Femur (tissue), 1 donor: Measurements from ENCODE around the gene UCN2.

Experiments
- DNase-seq: peaks from one replicate; pipeline ENCODE4 v3.0.0-alpha.2; 2017

The UCN2 gene

GRCh38 chr3:48588230-48588629 lies 24.6 kb upstream of the UCN2 start:
- no peak for DNase-seq

GRCh38 chr3:48587686-48588085 lies 24.1 kb upstream of the UCN2 start:
- DNase-seq = no peak

GRCh38 chr3:48585411-48585810 lies 21.8 kb upstream of the UCN2 start:
- no peak for DNase-seq

DNA sequence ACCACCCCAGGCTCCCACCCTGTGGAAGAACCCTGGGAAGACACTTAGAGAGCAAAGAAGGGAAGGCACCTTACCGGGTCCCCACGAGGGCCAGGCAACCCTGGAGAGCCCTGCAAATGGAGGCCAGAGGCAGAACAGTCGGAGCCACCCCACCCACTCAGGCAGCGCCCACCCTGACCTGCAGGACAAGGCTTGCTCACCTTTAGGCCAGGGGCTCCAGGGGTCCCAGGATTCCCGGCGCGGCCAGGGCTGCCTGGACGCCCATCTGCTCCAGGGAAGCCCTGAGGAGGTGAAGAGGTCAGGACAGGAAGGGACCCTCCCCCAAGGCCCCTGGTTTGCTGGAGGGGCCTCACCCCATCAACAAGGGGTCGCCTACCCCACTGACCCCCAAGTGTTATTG lies 21.3 kb upstream of the UCN2 start:
- DNase-seq = no peak

DNA sequence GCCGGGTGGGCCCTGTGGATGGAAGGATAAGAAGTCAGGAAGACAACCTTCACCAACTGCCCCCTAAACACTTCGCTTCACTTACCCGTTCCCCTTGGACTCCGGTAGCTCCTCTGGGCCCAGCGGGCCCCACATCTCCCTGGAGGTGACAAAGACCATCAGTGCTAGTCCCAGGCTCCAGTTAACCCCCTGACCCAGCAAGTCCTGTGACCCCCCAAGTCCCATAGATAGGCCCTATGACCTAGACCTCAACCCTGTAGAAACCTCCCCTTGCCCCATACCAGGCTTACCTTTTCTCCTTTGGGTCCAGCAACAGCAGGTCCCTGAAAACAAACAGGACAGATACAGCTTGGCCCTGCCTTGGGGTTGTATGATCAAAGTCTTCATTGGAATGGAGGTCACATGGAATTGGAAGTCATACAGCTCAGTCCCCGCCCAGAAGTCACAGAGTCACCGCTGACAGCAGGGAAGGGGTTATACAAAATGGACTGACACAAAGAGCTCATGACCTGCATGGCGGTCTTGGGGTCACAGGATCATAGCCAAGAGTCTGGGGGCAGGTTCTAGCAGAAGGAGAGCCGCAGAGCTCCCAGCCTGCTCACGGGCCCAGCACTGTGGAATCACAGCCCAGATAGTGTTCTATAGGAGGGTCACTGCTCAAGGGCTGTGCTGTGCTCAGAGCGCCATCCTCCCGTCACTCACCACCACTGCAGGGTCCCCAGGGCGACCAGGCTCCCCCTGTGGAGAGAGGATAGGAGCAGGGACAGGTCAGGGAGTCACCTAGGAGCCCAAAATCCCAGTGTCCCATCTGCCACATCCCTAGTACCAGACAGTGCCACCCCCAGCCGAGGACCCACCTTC lies 18.3 kb upstream of the UCN2 start:
- no peak for DNase-seq

DNA sequence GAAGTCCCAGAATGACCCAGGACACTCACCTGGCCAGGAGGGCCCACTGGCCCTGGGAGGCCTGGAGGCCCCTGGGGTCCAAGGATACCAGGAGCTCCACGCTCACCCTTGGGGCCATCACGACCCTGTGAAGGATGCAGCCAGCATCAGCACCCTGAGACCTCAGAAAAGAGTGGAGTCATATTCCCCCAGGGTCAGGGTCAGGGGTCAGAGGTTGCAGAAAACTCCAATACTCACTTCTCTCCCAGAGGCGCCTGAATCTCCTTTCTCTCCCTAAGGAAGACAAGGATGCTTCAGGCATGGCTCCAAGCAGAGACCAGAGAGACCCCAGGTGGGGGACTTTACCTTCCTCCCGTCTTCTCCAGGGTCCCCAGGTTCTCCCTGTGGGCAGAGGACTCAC lies 13.1 kb upstream of the UCN2 start:
- DNase-seq = no peak

GRCh38 chr3:48575366-48575765 lies 11.8 kb upstream of the UCN2 start:
- DNase-seq = no peak

GRCh38 chr3:48573973-48574585 lies 10.5 kb upstream of the UCN2 start:
- no peak for DNase-seq

GRCh38 chr3:48572517-48572916 lies 8.9 kb upstream of the UCN2 start:
- DNase-seq = no peak

DNA sequence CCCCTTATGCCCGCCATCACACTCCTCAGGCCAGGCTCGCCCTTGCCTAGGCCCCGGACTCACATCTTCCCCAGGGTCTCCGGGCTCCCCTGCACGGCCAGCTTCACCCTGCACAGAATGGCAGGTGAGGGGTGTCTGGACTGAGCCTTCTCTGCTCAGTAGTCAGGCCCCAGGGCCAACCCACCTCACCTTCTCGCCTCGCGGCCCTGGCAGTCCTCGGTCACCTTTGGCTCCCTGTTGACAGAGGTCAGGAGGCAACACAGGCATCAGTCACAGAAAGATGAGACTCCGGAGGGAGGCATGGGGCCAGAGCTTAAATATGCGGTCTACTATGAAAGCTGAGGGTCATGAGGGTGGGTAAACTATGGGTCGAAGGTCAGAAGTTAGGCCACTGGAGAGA lies 8.4 kb upstream of the UCN2 start:
- DNase-seq = no peak

- no peak for DNase-seq
Observed at GRCh38 chr3:48569808-48570450, 6.3 kb upstream of the UCN2 start.

GRCh38 chr3:48569400-48569799 lies 5.8 kb upstream of the UCN2 start:
- DNase-seq = no peak

DNA sequence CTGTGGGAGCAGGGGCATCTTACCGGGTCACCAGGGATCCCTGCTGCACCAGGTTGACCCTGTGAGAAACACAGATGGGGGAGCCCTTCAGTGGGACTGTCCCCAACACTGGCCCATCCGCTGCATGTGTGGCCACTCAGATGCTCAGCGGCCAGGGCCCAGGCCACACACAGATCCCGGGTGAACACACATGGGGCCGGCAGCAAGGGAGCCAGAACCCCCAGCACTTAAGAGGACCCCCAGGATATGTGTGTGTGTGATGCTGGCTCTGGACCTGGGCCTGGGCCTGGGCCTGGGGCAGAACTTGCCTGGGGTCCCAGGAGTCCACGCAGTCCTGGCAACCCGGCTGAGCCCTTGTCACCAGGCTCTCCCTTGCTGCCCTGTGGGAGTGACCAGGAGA lies 4.9 kb upstream of the UCN2 start:
- no peak for DNase-seq

DNA sequence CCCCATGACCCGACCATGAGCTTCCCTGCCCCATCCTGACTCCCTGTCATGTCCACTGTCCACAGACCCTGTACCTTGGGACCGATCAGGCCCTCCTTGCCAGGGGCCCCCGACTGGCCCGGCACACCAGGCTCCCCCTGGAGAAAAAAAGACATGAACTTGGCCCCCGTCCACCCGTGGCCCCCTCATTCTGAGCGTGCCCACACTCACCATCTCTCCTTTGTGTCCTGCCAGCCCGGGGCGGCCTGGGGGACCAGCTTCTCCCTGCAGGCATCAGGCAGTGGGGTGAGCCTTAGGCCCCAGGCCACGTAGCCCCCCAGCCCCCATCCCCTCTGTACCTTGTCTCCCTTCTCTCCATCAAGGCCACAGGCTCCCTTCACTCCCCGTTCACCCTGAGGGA lies 3.9 kb upstream of the UCN2 start:
- no peak for DNase-seq

DNA sequence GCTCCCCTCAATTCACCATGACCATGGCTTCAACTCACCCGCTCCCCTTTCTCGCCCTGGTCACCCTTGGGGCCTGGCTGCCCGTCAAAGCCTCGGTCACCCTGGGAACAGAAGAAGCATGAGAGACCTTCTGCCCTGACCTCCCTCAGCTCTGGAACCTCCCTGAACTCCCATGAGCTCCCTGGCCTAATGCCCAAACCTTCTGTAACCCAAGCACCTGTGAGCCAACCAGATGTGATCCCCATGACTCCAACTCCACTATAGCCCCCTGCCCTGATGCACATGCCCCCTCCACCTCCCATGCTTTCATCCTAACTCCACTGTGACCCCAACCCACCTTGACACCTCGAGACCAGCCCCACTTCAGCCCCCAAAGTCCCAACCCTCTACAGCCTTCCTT lies 3.5 kb upstream of the UCN2 start:
- no peak for DNase-seq

- no peak for DNase-seq
Observed at GRCh38 chr3:48566401-48566760, 2.8 kb upstream of the UCN2 start.

GRCh38 chr3:48565591-48566400 lies 2.2 kb upstream of the UCN2 start:
- DNase-seq = no peak

- DNase-seq = no peak
Observed at GRCh38 chr3:48565186-48565585, 1.6 kb upstream of the UCN2 start.

DNA sequence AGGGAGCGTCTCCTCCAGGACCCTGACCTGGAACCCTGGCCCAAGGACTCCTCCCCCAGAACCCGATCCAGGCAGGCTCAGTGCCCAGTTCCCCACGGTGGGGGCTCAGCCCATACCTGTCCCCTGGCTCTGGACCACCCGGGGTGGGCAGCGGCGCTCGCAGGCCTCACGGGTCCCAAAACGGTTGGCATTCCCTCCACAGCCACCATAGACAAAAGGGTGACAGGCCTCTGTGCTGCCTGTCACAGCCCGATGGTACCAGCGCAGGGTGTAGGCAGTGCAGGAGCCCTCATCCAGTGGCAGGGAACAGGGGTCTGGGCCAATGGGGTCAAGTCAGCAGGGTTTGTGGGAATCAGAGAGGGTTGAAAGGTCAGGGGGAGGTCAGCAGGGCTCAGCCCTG lies 1.1 kb upstream of the UCN2 start:
- no peak for DNase-seq

DNA sequence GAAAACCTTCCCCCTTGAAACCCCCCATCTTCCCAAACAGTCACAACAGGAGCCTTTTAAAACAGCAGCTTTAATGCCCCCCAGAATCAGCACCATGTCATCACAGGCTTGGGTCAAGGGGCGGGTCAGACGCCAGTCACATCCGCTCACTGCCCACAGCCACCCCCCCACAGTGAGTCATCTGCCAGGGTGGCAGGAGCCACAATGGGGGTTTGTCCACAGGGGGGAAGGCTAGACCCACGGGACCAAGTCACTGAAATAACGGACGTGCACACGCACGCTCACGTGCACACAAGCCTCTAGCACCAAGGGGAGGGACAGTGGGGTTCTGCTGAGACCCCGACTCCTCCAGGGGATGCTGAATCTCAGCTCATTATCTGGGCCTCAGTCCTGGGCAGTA lies 441 bp upstream of the UCN2 start:
- peak; percentile 74 for DNase-seq

GRCh38 chr3:48562367-48563095 lies 1.1 kb downstream of the UCN2 start:
- no peak for DNase-seq

- peak; percentile 76 for DNase-seq
Observed at GRCh38 chr3:48561045-48561736, 2.4 kb downstream of the UCN2 start.
